Non-pigmented ciliary epithelial cell (primary cell): ENCODE data around the gene SLCO4A1.

Experiments
- DNase-seq: peaks from one replicate; pipeline ENCODE4 v3.0.0-alpha.2; 2010; ENCODE audit warnings: low read depth

SLCO4A1 gene, protein sequence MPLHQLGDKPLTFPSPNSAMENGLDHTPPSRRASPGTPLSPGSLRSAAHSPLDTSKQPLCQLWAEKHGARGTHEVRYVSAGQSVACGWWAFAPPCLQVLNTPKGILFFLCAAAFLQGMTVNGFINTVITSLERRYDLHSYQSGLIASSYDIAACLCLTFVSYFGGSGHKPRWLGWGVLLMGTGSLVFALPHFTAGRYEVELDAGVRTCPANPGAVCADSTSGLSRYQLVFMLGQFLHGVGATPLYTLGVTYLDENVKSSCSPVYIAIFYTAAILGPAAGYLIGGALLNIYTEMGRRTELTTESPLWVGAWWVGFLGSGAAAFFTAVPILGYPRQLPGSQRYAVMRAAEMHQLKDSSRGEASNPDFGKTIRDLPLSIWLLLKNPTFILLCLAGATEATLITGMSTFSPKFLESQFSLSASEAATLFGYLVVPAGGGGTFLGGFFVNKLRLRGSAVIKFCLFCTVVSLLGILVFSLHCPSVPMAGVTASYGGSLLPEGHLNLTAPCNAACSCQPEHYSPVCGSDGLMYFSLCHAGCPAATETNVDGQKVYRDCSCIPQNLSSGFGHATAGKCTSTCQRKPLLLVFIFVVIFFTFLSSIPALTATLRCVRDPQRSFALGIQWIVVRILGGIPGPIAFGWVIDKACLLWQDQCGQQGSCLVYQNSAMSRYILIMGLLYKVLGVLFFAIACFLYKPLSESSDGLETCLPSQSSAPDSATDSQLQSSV

DNA sequence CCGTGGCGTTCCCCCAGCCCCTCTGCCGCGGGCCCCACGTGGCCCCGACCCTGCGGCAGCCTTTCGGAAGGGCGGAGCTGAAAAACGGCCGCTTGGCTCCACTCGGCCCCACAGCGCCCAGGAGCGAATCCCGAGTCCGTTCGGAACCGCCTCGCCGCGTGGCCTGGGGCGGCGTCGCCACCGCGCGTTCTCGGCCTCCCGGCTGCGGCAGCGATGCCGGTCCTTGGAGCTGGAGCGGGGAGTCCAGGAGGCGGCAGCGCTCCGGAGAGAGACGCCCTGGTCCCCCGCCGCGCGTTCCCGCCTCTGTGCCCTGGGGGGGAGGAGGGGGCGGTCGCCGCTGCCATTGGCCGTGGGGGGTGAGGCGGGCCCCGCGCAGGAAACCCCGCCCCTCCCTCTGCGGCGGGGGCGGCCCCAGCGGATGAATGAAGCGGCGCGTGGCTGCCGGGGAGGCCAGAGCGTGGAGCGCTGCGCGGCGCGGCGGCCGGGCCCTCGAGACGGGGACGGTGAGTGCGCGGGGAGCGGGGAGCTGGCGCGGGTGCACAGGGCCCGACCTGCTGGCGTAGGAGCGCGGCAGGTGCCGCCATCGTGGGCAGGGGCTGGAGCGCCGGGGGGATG, at the start of gene SLCO4A1:
TSS of gene SLCO4A1 (plus strand) at position 453 of the 615 bp plus-strand sequence. CDS start 13,952 bp downstream, outside the sequence.
- no peak for DNase-seq

GRCh38 chr20:62592506-62593177, 49.7 kb upstream of the SLCO4A1 start:
- no peak for DNase-seq

DNA sequence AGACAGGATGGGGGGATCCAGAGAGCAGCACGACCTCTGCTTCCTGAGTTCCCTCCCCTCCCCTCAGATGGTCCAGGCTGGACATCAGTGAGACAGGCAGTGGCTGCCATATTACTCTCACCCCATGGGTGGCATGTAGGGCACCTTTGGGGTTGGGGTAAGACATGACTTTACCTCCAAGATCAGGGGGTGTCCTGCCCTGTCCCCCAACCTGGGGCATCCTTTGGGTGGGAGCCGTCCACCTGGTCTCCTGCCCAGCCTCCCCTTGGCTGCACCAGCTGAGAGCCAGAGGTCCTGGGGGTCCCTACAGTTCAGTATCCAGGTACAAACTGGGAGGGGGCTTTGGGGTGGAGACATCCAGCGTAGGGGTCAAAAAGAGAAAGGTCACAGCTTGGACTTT, 48.7 kb upstream of the SLCO4A1 start:
- no peak for DNase-seq

DNA sequence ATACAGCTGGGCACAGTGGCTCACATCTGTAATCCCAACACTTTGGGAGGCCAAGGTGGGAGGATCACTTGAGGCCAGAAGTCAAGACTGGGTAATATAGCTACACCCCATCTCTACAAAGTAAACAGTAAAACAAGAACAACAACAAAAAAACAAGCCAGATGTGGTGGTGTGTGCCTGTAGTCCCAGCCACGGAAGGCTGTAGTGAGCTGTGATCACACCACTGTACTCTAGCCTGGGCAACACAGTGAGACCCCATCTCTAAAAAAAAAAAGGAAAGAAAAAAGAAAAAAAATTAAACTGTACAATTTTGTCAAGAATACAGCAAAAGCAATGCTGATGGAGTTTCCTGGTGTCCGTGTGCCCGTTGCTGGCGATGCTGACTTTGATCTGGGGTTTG, 47.2 kb upstream of the SLCO4A1 start:
- DNase-seq = no peak

DNA sequence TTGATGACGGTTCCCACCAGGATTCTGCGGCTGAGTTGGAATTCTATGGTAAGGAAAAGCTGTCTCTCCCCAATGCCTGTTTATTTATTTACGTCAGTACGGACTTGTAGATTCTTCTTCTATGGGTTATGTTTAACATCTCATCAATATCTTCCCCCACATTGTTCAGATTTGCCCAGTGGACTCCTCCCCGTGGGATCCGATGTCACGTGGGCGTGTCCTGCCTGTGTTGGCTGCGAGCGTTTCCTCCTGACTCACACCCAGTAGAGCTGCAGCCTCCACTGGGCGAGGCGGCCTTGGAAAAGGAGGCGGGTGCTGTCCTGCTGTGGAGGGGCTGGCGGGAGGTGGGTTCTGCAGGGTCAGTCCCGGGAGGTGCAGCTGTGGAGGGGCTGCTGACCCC, 46.8 kb upstream of the SLCO4A1 start:
- peak; percentile 9 for DNase-seq

DNA sequence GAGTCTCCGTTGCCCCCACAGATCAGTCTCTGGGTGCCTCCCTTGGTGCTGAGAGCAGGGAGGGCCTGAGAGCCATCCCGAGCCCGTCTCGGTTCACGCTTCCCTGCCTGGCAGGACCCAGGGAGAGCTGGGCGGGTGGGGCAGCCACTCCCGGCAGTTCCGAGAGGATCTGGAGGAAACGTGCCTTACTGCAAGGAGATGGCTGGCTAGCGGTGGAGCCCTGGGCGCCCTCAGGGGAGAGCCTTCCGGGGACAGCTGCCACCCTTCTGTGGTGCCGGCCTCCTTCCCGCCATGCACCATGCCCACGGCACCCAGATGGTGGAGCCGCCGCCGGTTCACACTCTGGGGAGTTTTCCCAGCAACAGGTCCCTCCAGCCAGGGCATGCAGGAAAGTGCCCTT, 45.8 kb upstream of the SLCO4A1 start:
- DNase-seq = no peak

DNA sequence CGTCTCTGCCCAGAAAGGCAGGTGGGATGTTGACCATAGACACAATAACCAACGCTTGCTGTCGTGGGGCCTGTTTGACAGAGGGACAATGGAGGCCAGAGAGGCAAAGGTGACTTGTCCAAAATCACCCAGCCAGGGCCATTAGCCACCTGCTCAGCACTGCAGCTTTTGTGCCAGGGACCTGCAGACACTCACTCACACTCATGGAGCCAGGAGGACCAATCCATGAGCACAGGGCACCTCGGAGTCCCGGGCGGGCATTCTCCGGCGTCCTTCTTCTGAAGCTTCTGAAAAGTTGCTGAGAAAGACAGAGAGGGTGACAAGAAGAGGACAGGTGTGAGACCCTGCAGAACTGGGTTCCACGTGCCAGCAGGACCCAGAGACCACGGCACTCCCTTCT, 45.4 kb upstream of the SLCO4A1 start:
- DNase-seq = no peak

GRCh38 chr20:62597416-62598115, 44.7 kb upstream of the SLCO4A1 start:
- DNase-seq = no peak

DNA sequence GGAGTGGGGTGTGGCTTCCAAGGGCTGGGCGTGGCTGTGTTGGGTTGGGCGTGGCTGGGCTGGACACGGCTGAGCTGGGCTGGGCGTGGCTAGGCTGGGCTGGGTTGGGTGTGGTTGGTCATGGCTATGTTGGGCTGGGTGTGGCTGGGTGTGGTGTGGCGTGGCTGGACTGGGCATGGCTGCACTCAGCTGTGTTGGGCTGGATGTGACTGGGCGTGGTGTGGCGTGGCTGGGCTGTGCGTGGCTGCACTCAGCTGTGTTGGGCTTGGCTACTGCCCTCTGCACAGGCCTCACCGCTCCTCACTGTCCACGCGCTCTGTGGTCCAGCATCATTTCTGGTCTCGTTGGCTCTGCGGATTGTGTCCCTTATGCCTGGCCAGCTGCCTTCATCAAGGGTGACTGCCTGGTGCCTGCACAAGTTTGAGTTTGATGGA, 43.5 kb upstream of the SLCO4A1 start:
- DNase-seq = no peak

GRCh38 chr20:62599216-62600110, 42.8 kb upstream of the SLCO4A1 start:
- no peak for DNase-seq

- no peak for DNase-seq
These were observed 41.1 kb upstream of the SLCO4A1 start for GRCh38 chr20:62601172-62601571.

- DNase-seq = no peak
These were observed 40.6 kb upstream of the SLCO4A1 start for GRCh38 chr20:62601714-62602113.

DNA sequence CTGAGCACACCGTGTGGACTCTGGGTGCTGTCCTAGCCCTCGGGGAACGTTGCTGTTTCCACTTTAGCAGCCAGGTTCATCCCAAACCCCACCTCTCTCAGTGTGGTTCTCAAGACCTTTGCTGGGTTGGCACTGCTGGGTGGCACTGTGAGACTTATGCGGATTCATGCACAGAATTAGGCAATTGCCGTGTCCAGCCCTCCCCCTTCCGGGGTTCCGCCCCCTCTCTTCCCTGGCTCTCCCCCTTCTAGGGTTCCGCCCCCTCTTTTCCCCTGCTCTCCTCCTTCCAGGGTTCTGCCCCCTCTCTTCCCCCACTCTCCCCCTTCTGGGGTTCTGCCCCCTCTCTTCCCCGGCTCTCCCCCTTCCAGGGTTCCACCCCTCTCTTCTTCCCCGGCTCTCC, 39.8 kb upstream of the SLCO4A1 start:
- DNase-seq = no peak

DNA sequence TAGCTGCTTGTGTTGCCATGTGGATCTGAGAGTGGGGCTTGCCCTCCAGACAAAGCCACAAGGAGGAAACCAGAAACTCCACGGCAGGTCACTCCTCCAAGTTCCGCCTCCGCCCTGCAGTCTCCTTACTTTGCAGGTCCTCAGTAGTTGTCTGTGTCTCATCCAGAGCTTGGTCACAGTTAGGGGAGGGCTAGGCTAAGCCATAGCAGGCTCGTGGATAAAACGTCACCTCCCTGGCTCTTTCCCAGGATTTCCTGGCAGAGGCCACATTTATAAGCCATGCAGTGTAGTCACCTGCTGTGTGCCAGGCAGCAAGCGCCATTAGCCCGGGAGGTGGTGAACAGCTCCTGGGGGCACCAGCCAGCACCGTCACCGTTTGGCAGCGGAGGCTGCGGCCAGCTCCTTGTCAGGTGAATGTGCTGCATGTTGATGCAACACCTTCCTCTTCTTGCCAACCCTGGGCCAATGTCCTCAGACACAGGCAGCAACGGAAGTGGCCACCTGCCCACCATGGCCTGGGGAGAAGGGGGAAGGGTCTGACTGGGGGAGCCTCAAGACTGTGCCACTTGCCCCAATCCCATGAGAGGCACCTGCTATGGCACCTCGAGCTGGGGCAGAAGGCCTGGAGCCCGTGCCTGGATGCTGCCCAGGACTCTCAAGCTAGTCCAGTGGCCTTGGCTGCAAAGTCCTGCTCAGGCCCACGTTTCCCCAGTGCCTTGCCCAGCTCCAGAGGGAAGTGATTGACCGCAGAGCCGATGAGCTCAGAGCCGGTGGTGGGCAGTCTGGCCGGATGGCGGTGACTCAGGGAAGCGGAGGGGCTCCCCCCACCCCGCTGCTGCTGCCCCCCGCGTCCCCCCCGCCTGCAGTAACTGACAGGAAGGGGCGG, 39.0 kb upstream of the SLCO4A1 start:
- DNase-seq = peak; percentile 11

DNA sequence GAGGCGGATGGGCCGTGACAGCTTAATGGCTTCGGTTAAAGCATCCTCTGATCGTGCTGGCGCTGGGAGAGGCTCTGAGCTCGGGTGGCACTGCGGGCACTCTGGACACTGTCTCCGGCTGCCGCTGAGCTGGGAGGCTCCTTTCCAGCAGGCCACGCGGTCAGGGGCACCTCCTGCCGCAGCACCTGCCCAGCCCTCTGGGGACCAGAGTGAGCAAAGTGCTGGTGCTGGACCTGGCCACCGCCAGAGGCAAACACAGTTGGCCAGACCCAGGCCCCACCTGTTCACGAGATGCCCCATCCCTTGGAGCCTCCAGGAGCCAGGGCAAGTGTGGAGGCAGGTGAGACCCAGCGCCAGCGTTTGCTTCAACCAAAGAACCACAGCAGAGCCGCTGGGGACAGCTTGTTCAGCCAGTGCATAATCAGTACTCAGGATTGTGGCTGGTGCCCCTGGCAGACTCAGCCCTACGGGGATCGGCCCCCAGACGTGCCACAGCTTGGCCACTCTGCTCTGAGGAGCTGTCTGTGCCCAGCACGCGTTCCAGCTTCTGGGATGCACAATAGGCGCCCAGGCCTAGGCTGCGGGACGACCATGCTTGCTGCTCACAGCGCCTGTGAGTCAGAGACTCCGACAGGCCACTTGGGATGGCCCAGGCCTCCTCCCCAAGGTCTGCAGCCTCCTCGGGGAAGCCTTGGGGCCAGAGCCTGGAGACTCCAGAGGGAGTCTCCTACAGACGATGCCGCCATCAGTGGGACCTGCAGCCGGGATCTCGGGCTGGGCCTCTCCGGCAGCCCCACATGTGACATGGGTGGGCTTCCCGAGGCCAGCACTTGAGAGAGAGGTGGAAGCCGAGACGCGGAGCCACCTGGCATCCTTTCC, 38.2 kb upstream of the SLCO4A1 start:
- DNase-seq = no peak

DNA sequence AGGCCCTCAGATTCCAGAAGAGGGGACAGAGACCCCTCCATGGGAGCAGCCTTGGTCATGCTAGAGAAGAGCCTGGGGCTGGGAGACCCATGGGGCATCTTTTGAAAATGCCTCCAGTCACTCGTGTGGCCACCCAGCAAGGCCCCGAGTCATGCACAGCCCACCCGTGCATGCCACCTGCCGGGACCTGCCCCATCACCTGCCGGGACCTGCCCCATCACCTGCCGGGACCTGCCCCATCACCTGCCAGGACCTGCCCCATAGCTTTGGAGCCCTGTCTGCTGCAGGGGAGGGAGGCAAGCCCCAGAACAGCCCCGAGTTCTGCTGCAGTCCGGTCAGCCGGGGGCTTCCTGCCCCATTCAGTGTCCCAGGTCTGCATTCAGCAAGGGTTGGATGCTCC, 37.5 kb upstream of the SLCO4A1 start:
- no peak for DNase-seq

- no peak for DNase-seq
These were observed 36.9 kb upstream of the SLCO4A1 start for GRCh38 chr20:62605236-62605943.

DNA sequence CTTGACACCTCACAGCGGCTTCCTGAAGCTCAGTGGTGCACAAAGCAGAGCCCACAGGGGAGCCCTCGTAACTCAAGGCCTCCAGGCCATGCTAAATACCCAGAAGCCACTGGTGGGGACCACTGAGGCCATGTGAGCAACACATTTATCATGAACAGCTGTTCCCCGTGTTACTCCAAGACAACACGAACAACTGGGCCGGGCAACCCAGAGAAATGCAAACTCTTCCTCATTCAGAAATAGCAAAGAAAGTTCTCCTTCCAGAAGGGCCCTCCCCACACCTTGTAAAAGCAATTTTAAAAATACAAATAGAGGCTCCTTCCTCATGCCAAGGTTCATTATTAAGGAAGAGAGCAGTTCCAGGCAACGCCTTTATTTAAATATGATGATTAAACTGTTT, 36.3 kb upstream of the SLCO4A1 start:
- DNase-seq = no peak
